GM21367 (cell line): ENCODE measurements around the gene ZNF177.

Source experiments
- ATAC-seq: cut with Tn5 transposase; IDR thresholded peaks from one replicate; pipeline ENCODE4 v1.9.1; 2021; ENCODE audit not compliant: unreplicated experiment

ZNF177 gene

GRCh38 chr19:9427941-9428340 lies 65.1 kb downstream of the ZNF177 start:
- ATAC-seq: no peak

- no peak for ATAC-seq
Measured at GRCh38 chr19:9430444-9430843, 67.6 kb downstream of the ZNF177 start.

GRCh38 chr19:9431475-9431874 lies 68.7 kb downstream of the ZNF177 start:
- no peak for ATAC-seq
